ENCODE data around the gene FAM222B. TPM values are rescaled to one million over a fixed set of nuclear protein-coding genes. Genes with fewer than 3 reads are reported as not detected.

Gene FAM222B
- total and polyA plus RNA-seq, 9 of the 15 experiments (the other 6 are each of a cell fraction or from before 2014, with no cell fraction given): 4.0 to 34.6 (median 7.5) TPM

- TF ChIP-seq USF1 (CRISPR knock-in tag; IDR thresholded peaks at IDR 0.05) (no peak), ARID2 (IDR thresholded peaks at IDR 0.05) (no peak), ZBTB34 (CRISPR knock-in tag; IDR thresholded peaks at IDR 0.05) (no peak), ZNF766 (CRISPR knock-in tag; conservative IDR thresholded peaks at IDR 0.05) (peak; percentile 32; the same call in 1 of the 2 replicates), TFAP4 (CRISPR knock-in tag; IDR thresholded peaks at IDR 0.05; ENCODE audit: borderline replicate concordance) (peak; percentile 90), L3MBTL2 (IDR thresholded peaks at IDR 0.05) (peak; percentile 68), FOXJ3 (CRISPR knock-in tag; IDR thresholded peaks at IDR 0.05) (no peak), RBM25 (IDR thresholded peaks at IDR 0.05; ENCODE audit: low read depth, low read length, severe bottlenecking) (no peak), BRCA1 (IDR thresholded peaks at IDR 0.05) (no peak), BRCA1 (CRISPR knock-in tag; IDR thresholded peaks at IDR 0.05) (no peak), RAD21 (CRISPR knock-in tag; conservative IDR thresholded peaks at IDR 0.05 in 1 of 2, IDR thresholded peaks at IDR 0.05 in 1 of 2) (no peak), TARDBP (IDR thresholded peaks at IDR 0.05) (peak; percentile 10; the same call in 1 of the 2 replicates), POLR2AphosphoS5 (IDR thresholded peaks at IDR 0.05; ENCODE audit: control insufficient read depth, insufficient read depth, low read depth, low read length) (peak; percentile 52; the same call in 1 of the 2 replicates), LEF1 (IDR thresholded peaks at IDR 0.05) (no peak; the same call in none of the 2 replicates), MAX (CRISPR knock-in tag; IDR thresholded peaks at IDR 0.05) (peak; percentile 47), SMAD3 (CRISPR knock-in tag; conservative IDR thresholded peaks at IDR 0.05) (no peak), BHLHE40 (IDR thresholded peaks at IDR 0.05; ENCODE audit: low read length) (no peak), ZBTB1 (CRISPR knock-in tag; IDR thresholded peaks at IDR 0.05; ENCODE audit: borderline replicate concordance, low read depth) (0 out of 2 replicates have a peak, but pooled peaks have one; percentile 68), ETV1 (tag; conservative IDR thresholded peaks at IDR 0.05; ENCODE audit: low read depth) (no peak), NRF1 (conservative IDR thresholded peaks at IDR 0.05 in 1 of 2, IDR thresholded peaks at IDR 0.05 in 1 of 2) (peak in 1 of 2 experiments; percentile 6; a peak in 2 of 4 replicates), ZNF175 (CRISPR knock-in tag; IDR thresholded peaks at IDR 0.05; ENCODE audit: low read depth) (peak; percentile 55; the same call in 1 of the 2 replicates), DACH1 (IDR thresholded peaks at IDR 0.05; ENCODE audit: partially characterized antibody) (peak; percentile 77), ZBTB7A (IDR thresholded peaks at IDR 0.05; ENCODE audit: borderline replicate concordance, control insufficient read depth, low read depth, low read length) (peak; percentile 87; the same call in 1 of the 2 replicates), SMARCC2 (IDR thresholded peaks at IDR 0.05; ENCODE audit: low read depth) (no peak), C11orf30 (IDR thresholded peaks at IDR 0.05; ENCODE audit: low read depth) (no peak), ZNF668 (CRISPR knock-in tag; IDR thresholded peaks at IDR 0.05) (peak; percentile 71; the same call in 1 of the 2 replicates), ZNF347 (CRISPR knock-in tag; IDR thresholded peaks at IDR 0.05; ENCODE audit: low read depth) (no peak), ZNF384 (IDR thresholded peaks at IDR 0.05; ENCODE audit: low read depth, low read length) (no peak)
These were observed 130.9 kb downstream of the FAM222B start, which contains the start of gene PROCA1 (continued) for GRCh38 chr17:28711723-28712031.

Measured in K562 (cell line).